ENCODE measurements around the gene PSMC1.

- TF ChIP-seq CTCF (IDR thresholded peaks at IDR 0.05) = no peak
- peak; percentile 69 for TF ChIP-seq POLR2A (IDR thresholded peaks at IDR 0.05; ENCODE audit: low read length)
- TF ChIP-seq JUN (IDR thresholded peaks at IDR 0.05) = peak; percentile 76 to 88; a peak in 4 of 5 replicates
- peak; percentile 66 for TF ChIP-seq MAX (IDR thresholded peaks at IDR 0.05)
- no peak for TF ChIP-seq EP300 (IDR thresholded peaks at IDR 0.05)
- no peak; the same call in 1 of the 2 replicates for TF ChIP-seq REST (IDR thresholded peaks at IDR 0.05)
- peak; percentile 23; the same call in 1 of the 2 replicates for TF ChIP-seq HMGXB4 (CRISPR knock-in tag; IDR thresholded peaks at IDR 0.05; ENCODE audit: borderline replicate concordance)
These were observed at the start of gene PSMC1 for GRCh38 chr14:90256354-90257131.
